Tibial artery (tissue), 4 donors: ENCODE measurements around the gene WEE2.

ENCODE experiments used
- DNase-seq, 2 donors: peaks; one replicate each; pipeline ENCODE4 v3.0.0-alpha.2; 2019
- H3K27ac ChIP-seq, 2 donors: fragments of 200-600 bp; sonication (generic) in 1 of 2; 1 replicate in 1 of 2; 2 replicates in 1 of 2; pipeline ENCODE4 v1.5.1; 2018 to 2019; ENCODE audit warnings: mild to moderate bottlenecking in 1 of 2
- H3K27me3 ChIP-seq, 2 donors: fragments of 200-600 bp; sonication (generic) in 1 of 2; one replicate each; pipeline versions ENCODE4 v1.5.1 to v1.6.0; 2016 to 2019
- H3K36me3 ChIP-seq, 3 donors: fragments of 200-600 bp; sonication (generic) in 2 of 3; one replicate each; pipeline ENCODE4 v1.5.1; 2016 to 2019; ENCODE audit warnings: mild to moderate bottlenecking in 2 of 3
- H3K4me1 ChIP-seq, 4 donors: fragments of 200-600 bp; sonication (generic) in 2 of 4; 1 replicate in 3 of 4; 2 replicates in 1 of 4; pipeline ENCODE4 v1.5.1; 2016 to 2019
- H3K4me3 ChIP-seq, 2 donors: fragments of 200-600 bp; sonication (generic) in 1 of 2; 1 replicate in 1 of 2; 2 replicates in 1 of 2; pipeline ENCODE4 v1.5.1; 2018 to 2019; ENCODE audit warnings: mild to moderate bottlenecking in 2 of 2
- H3K9me3 ChIP-seq, 3 donors: fragments of 200-600 bp; sonication (generic) in 1 of 3; one replicate each; pipeline ENCODE4 v1.5.1; 2016 to 2019
- intact Hi-C: fragments of 100-400 bp; cut with DNase I; formaldehyde crosslinking; loops from one replicate; pipeline ENCODE4 v1.15.0; 2023; ENCODE audit warnings: low total_unique reads
- TF ChIP-seq, protein P1 (sequence below), 2 experiments: fragments of 200-600 bp in 1 of 2; fragments of 450-650 bp in 1 of 2; IDR thresholded peaks; one replicate each; pipeline ENCODE4 v1.5.1; 2017 to 2019; ENCODE audit warnings: antibody characterized with exemption in 2 of 2, mild to moderate bottlenecking in 1 of 2, moderate library complexity in 1 of 2

Gene WEE2

GRCh38 chr7:141731476-141732149 lies 23.5 kb downstream of the WEE2 start:
- no peak overlapping the region for H3K4me3 ChIP-seq
- TF ChIP-seq, protein P1, sequence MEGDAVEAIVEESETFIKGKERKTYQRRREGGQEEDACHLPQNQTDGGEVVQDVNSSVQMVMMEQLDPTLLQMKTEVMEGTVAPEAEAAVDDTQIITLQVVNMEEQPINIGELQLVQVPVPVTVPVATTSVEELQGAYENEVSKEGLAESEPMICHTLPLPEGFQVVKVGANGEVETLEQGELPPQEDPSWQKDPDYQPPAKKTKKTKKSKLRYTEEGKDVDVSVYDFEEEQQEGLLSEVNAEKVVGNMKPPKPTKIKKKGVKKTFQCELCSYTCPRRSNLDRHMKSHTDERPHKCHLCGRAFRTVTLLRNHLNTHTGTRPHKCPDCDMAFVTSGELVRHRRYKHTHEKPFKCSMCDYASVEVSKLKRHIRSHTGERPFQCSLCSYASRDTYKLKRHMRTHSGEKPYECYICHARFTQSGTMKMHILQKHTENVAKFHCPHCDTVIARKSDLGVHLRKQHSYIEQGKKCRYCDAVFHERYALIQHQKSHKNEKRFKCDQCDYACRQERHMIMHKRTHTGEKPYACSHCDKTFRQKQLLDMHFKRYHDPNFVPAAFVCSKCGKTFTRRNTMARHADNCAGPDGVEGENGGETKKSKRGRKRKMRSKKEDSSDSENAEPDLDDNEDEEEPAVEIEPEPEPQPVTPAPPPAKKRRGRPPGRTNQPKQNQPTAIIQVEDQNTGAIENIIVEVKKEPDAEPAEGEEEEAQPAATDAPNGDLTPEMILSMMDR (IDR thresholded peaks at IDR 0.05), result no peak
- DNase-seq, result no peak
- H3K9me3 ChIP-seq, result no peaks in the 10 kb centered on the region
- no peak overlapping the region for H3K27ac ChIP-seq
- no peaks in the 10 kb centered on the region for H3K4me1 ChIP-seq
- intact Hi-C loops, result no loop called here
- peaks cover 0 to 6% (median 0%) of the 10 kb centered on the region in 3 donors for H3K36me3 ChIP-seq
- no peaks in the 10 kb centered on the region for H3K27me3 ChIP-seq

- H3K27ac ChIP-seq, result peak overlapping the region; percentile 78 to 83
Observed at GRCh38 chr7:141737118-141737835, 29.1 kb downstream of the WEE2 start.

GRCh38 chr7:141737836-141738591 lies 29.9 kb downstream of the WEE2 start, which contains the start of gene SSBP1:
Gene SSBP1 (plus strand): TSS chr7:141738358. CDS start chr7:141739167, 809 bp downstream.
- peaks cover 0 to 22% (median 14%) of the 10 kb centered on the region in 4 donors for H3K4me1 ChIP-seq
- peaks cover 22 to 26% (median 23%) of the 10 kb centered on the region in 3 donors for H3K36me3 ChIP-seq
- peak; percentile 87 to 94 for DNase-seq
- no peaks in the 10 kb centered on the region for H3K27me3 ChIP-seq
- intact Hi-C loops, result loop anchor here (5.0 kb wide), 1 partner anchor 721 kb away; no protein-coding TSS in a partner anchor
- H3K4me3 ChIP-seq, result peak within 1 kb of the TSS; percentile 67 to 75
- no peaks in the 10 kb centered on the region for H3K9me3 ChIP-seq
- TF ChIP-seq, protein P1 (IDR thresholded peaks at IDR 0.05), result peak; percentile 63 to 70
- peak within 1 kb of the TSS; percentile 78 to 83 for H3K27ac ChIP-seq

More at GRCh38 chr7:141737118-141737835, 29.1 kb downstream of the WEE2 start:
- Histone ChIP-seq H3K4me1 (peaks cover 0 to 22% (median 14%) of the 10 kb centered on the region in 4 donors), H3K9me3 (no peaks in the 10 kb centered on the region), H3K27me3 (no peaks in the 10 kb centered on the region), H3K36me3 (peaks cover 14 to 19% (median 15%) of the 10 kb centered on the region in 3 donors), H3K4me3 (peak overlapping the region; percentile 67 to 75)
- no peak for DNase-seq
- intact Hi-C loops, result loop anchor here (5.0 kb wide), 1 partner anchor 720 kb away; no protein-coding TSS in a partner anchor
- TF ChIP-seq, protein P1 (IDR thresholded peaks at IDR 0.05), result no peak

- Histone ChIP-seq H3K9me3 (no peaks in the 10 kb centered on the region), H3K36me3 (peaks cover 28 to 32% (median 29%) of the 10 kb centered on the region in 3 donors), H3K27me3 (no peaks in the 10 kb centered on the region), H3K4me1 (peaks cover 0 to 22% (median 14%) of the 10 kb centered on the region in 4 donors), H3K27ac (peak overlapping the region; percentile 78 to 83), H3K4me3 (peak overlapping the region; percentile 67 to 75)
- intact Hi-C loops, result loop anchor here (5.0 kb wide), 1 partner anchor 721 kb away; no protein-coding TSS in a partner anchor
- DNase-seq, result no peak
- TF ChIP-seq, protein P1 (IDR thresholded peaks at IDR 0.05), result no peak
Observed at GRCh38 chr7:141738592-141739013, 30.4 kb downstream of the WEE2 start.

- Histone ChIP-seq H3K36me3 (peaks cover 34 to 39% (median 35%) of the 10 kb centered on the region in 3 donors), H3K9me3 (no peaks in the 10 kb centered on the region), H3K4me3 (peak overlapping the region in 1 of 2 donors; percentile 67), H3K4me1 (peaks cover 0 to 22% (median 14%) of the 10 kb centered on the region in 4 donors), H3K27ac (peak overlapping the region in 1 of 2 donors; percentile 83), H3K27me3 (no peaks in the 10 kb centered on the region)
- TF ChIP-seq, protein P1 (IDR thresholded peaks at IDR 0.05), result no peak
- intact Hi-C loops, result loop anchor here (5.0 kb wide), 1 partner anchor 722 kb away; no protein-coding TSS in a partner anchor
- no peak for DNase-seq
Observed at GRCh38 chr7:141739250-141739649, 31.1 kb downstream of the WEE2 start.
